Measurements from ENCODE around the gene LSM14B. TPM values are rescaled to one million over a fixed set of nuclear protein-coding genes. Genes with fewer than 3 reads are reported as not detected.

LSM14B gene
- total RNA-seq, 1 experiment from 2014 or later, result 61.5 TPM

DNA sequence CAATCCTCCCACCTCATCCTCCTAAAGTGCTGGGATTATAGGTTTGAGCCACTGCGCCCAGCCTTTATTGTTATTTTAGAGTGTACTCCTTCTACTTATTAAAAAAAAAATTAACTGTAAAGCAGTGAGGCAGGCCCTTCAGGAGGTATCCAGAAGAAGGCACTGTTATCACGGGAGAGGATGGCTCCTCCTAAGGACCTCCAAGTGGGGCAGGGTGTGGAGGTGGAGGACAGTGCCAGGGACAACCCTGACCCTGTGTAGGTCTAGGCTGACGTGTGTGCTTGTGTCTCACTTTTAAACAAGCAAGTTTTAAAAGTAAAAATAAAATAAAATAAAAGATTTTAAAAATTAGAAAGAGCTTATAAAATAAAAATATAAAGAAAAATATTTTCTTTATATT, 32.9 kb upstream of the LSM14B start:
- no peaks in the 10 kb centered on the region for H4K20me1 ChIP-seq (ENCODE audit: insufficient read depth)
- CTCF ChIA-PET, result no interaction called here

DNA sequence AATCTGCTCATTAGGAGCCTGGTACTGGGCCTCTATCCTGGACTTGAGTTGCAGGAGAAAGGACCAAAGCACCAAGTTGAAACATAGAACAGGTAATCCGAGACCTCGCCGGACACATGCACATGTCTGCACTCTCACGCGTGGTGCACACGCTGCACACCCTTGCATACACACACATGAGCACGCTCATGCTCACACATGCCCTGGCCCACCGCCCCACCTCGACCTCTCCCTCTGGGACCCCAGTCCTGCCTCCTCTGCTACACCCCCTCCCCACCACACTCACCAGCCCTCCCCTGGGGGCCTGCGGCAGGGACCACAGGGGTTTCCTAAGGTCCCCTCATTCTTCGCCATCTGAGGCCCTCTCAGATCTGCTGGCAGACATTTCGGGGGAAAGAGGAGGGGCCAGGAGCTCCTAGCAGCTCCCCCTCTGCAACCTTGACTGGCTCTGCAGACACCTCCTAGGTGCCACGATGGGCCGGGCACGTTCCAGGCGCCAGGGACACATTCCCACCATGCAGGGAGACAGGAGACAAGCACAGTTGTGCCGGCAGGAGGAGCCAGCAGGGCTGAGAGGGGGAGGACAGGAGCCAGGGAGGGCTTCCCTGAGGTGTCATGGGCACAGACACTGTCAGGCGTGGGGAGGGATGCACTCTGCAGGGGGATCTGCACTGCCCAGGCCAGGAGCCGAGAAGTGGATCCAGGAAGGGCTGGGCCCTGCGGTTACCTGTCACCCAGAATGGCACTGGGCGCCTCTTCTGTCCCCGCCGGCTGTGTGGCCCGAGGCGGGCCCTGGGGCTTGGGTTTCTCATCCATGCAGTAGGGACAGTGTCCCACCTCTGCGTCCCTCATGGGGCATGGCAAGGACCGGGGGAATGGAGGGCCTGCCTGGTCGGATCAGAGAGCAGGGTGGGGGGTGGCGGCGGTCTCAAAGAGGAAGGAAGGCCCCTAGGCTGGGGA, 25.6 kb upstream of the LSM14B start:
- no TSS peak for BruUV-seq (replicated peaks)
- H3K9me2 ChIP-seq (ENCODE audit: insufficient read depth), result no peaks in the 10 kb centered on the region
- CTCF ChIA-PET, result no interaction called here
- H3K27me3 ChIP-seq (ENCODE audit: insufficient read depth, low read depth), result peaks cover 65% of the 10 kb centered on the region
- no peak overlapping the region for H3K4me2 ChIP-seq
- POLR2A ChIA-PET (ENCODE audit: unreplicated experiment), result no interaction called here
- H3K4me1 ChIP-seq (replicated peaks; ENCODE audit: insufficient read depth), result no peaks in the 10 kb centered on the region
- no peak for TF ChIP-seq EZH2 (IDR thresholded peaks at IDR 0.05; ENCODE audit: low read depth)
- TF ChIP-seq, protein P1, sequence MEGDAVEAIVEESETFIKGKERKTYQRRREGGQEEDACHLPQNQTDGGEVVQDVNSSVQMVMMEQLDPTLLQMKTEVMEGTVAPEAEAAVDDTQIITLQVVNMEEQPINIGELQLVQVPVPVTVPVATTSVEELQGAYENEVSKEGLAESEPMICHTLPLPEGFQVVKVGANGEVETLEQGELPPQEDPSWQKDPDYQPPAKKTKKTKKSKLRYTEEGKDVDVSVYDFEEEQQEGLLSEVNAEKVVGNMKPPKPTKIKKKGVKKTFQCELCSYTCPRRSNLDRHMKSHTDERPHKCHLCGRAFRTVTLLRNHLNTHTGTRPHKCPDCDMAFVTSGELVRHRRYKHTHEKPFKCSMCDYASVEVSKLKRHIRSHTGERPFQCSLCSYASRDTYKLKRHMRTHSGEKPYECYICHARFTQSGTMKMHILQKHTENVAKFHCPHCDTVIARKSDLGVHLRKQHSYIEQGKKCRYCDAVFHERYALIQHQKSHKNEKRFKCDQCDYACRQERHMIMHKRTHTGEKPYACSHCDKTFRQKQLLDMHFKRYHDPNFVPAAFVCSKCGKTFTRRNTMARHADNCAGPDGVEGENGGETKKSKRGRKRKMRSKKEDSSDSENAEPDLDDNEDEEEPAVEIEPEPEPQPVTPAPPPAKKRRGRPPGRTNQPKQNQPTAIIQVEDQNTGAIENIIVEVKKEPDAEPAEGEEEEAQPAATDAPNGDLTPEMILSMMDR (conservative IDR thresholded peaks at IDR 0.05), result no peak
- H2AFZ ChIP-seq, result no peak overlapping the region
- H3K36me3 ChIP-seq (ENCODE audit: low read depth), result no peaks in the 10 kb centered on the region
- peaks cover 5% of the 10 kb centered on the region; the same call in 1 of the 2 replicates for H3F3A ChIP-seq (ENCODE audit: insufficient read depth, low read depth)
- no peak for DNase-seq
- no peak overlapping the region for H3K4me3 ChIP-seq
- intact Hi-C loops (cut with micrococcal nuclease; ENCODE audit: unreplicated experiment), result no loop called here
- no peak overlapping the region for H3K27ac ChIP-seq
- H3K9me3 ChIP-seq (ENCODE audit: insufficient read depth, low read depth), result peaks cover 15% of the 10 kb centered on the region
- H3K79me2 ChIP-seq (ENCODE audit: low read depth), result no peaks in the 10 kb centered on the region
- no peaks in the 10 kb centered on the region for H4K20me1 ChIP-seq (ENCODE audit: insufficient read depth)

More for the DNA sequence above, 32.9 kb upstream of the LSM14B start:
- no peak for DNase-seq
- no peaks in the 10 kb centered on the region for H3K79me2 ChIP-seq (ENCODE audit: low read depth)
- no peak overlapping the region for H2AFZ ChIP-seq
- H3K4me2 ChIP-seq, result no peak overlapping the region
- no peak overlapping the region for H3K27ac ChIP-seq
- H3K36me3 ChIP-seq (ENCODE audit: low read depth), result no peaks in the 10 kb centered on the region
- TF ChIP-seq EZH2 (IDR thresholded peaks at IDR 0.05; ENCODE audit: low read depth), result no peak
- TF ChIP-seq, protein P1 (conservative IDR thresholded peaks at IDR 0.05), result no peak
- BruUV-seq (replicated peaks), result no TSS peak
- intact Hi-C loops (cut with micrococcal nuclease; ENCODE audit: unreplicated experiment), result no loop called here
- H3K4me3 ChIP-seq, result no peak overlapping the region
- peaks cover 6% of the 10 kb centered on the region for H3K4me1 ChIP-seq (replicated peaks; ENCODE audit: insufficient read depth)
- H3K27me3 ChIP-seq (ENCODE audit: insufficient read depth, low read depth), result peaks cover 63% of the 10 kb centered on the region
- H3K9me3 ChIP-seq (ENCODE audit: insufficient read depth, low read depth), result no peaks in the 10 kb centered on the region
- H3F3A ChIP-seq (ENCODE audit: insufficient read depth, low read depth), result peaks cover 4% of the 10 kb centered on the region; the same call in 1 of the 2 replicates
- POLR2A ChIA-PET (ENCODE audit: unreplicated experiment), result interaction anchor here (0.7 kb wide), 1 partner anchor 28 kb away, joined by 5 read pairs; no protein-coding TSS in a partner anchor
- no peaks in the 10 kb centered on the region for H3K9me2 ChIP-seq (ENCODE audit: insufficient read depth)

DNA sequence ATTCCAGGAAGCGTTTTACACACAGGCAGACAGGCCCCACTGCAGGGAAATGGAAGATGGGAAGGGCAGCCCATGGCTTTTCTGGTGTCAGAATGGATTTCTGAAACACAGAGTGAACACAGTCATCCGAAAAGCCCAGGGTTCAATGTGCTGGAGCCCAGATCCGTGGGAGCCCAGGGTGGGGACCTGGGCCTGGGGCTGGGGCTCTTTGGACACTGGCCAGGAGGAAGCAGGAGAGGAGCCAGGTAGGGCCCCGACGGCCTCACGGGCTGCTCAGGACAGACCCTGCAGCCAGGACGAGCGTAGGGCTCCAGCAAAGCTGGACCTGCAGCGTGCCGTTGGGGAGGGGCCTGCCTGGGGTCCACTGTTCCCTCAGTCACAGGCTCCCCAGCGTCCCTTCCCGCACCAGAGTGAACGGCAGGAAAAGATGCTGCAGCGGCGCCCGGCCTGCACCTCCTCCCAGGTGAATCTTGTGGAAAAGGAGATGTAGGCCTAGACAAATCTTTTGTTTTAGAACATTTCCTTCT, 24.3 kb upstream of the LSM14B start:
- H4K20me1 ChIP-seq (ENCODE audit: insufficient read depth), result no peaks in the 10 kb centered on the region
- no peak overlapping the region for H2AFZ ChIP-seq
- H3K79me2 ChIP-seq (ENCODE audit: low read depth), result no peaks in the 10 kb centered on the region
- H3K4me3 ChIP-seq, result no peak overlapping the region
- TF ChIP-seq EZH2 (IDR thresholded peaks at IDR 0.05; ENCODE audit: low read depth), result no peak
- TF ChIP-seq, protein P1 (conservative IDR thresholded peaks at IDR 0.05), result no peak
- H3K9me3 ChIP-seq (ENCODE audit: insufficient read depth, low read depth), result peaks cover 15% of the 10 kb centered on the region
- no peak for DNase-seq
- H3K4me1 ChIP-seq (replicated peaks; ENCODE audit: insufficient read depth), result no peaks in the 10 kb centered on the region
- no peak overlapping the region for H3K4me2 ChIP-seq
- no peak overlapping the region for H3K27ac ChIP-seq
- intact Hi-C loops (cut with micrococcal nuclease; ENCODE audit: unreplicated experiment), result no loop called here
- H3F3A ChIP-seq (ENCODE audit: insufficient read depth, low read depth), result peaks cover 5% of the 10 kb centered on the region; the same call in 1 of the 2 replicates
- no peaks in the 10 kb centered on the region for H3K9me2 ChIP-seq (ENCODE audit: insufficient read depth)
- POLR2A ChIA-PET (ENCODE audit: unreplicated experiment), result no interaction called here
- H3K27me3 ChIP-seq (ENCODE audit: insufficient read depth, low read depth), result peaks cover 65% of the 10 kb centered on the region
- H3K36me3 ChIP-seq (ENCODE audit: low read depth), result no peaks in the 10 kb centered on the region
- no TSS peak for BruUV-seq (replicated peaks)
- CTCF ChIA-PET, result no interaction called here
